Central memory CD4-positive, alpha-beta T cell (primary cell): ENCODE measurements around the gene SELENOO.
"Not testable (repeated sequence)": the region's sequence is repeated elsewhere in the genome, so short reads cannot be mapped to it uniquely, and the experiment has no call there.

Experiments used
- DNase-seq: peaks from one replicate; pipeline ENCODE4 v3.0.0; 2022
- total RNA-seq, 3 experiments: gene quantifications; one replicate each; lab custom pipeline; 2026; lab: John Stamatoyannopoulos, UW

The SELENOO gene
- 23.8 to 53.6 (median 38.6) reads per million in 3 experiments for total RNA-seq

GRCh38 chr22:50200461-50201190, at the start of gene SELENOO:
TSS of gene SELENOO (plus strand) at chr22:50201011. CDS start at chr22:50201037, 26 bp downstream.
- peak; percentile 83 for DNase-seq

DNA sequence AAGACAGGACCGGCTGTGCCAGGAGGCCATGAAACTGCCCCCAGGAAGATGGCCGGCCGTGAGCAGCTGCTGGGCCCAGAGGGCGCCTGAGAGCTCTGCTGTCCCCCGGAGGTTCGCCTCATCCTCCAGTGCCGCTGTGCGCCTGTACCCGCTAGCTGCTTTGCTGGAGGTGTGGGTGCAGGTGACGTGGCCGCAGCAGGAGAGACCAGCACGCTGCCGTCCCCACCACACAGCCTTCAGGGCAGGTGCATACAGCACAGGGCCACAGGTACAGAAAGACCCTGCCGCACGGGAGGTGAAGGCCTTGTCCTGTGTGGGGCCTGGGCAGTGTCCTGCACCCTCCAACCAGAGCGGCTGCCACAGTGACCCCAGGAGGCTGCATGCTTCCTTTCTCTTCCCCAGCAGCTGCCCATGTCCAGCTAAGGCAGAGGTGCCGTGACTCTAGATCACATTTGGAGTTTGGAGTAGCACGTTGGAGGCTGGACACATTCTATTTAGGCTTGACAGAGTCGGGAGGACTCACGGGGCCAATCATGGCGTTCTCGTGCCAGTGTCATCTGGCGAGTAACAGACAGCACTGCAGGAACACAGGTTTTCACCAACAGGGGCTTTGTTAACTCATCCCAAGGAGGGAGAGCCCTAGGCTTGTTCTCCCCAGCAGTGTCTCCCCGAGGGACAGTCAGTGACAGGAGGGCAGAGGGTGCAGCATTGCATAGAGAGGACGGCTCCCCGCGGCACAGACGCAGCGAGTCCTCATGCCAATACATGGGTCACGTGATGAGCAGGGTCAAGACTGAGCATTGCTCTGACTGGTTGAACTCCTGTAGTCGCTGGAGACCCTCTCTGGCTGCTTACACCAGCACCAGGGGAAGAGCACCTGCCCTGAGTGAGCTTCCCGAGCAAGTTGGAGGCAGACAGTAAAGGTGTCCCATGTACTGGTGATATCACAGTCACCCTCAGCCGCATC, 49.0 kb upstream of the SELENOO start:
- DNase-seq = no peak

DNA sequence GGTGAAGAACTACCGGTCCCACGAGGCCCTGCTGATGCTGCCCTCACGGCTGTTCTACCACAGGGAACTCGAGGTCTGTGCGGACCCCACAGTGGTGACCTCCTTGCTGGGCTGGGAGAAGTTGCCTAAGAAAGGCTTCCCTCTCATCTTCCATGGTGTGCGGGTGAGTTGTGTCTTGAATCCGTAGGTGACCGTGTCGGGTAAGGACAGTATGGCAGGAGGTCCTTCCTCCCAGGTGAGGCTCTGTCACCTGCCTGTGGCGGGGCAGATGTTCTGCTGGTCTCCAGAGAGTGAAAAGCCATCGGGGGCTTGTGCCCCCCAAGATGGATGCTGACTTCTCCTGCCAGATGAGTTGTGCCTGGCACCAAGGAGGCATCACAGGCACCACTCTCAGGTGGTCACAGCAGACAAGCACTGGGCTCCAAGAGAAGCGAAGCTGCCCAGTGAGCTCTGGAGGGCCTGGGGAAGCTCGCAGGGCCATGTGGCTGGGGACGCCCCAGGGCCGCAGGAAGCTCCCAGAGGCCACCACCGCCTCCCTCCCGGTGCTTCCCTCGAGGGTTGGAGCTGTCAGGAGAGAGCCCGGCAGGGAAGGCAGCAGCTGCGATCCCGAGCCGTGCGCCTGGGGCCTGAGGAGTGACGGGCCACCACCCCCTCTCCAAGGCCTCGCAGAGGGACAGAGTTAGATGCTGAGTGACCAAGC, 47.6 kb upstream of the SELENOO start:
- no peak for DNase-seq

GRCh38 chr22:50153756-50154140, 47.1 kb upstream of the SELENOO start:
- no peak for DNase-seq

GRCh38 chr22:50157709-50158375, 43.0 kb upstream of the SELENOO start:
- DNase-seq = no peak

GRCh38 chr22:50160947-50161346, 39.9 kb upstream of the SELENOO start:
- no peak for DNase-seq

GRCh38 chr22:50161508-50162390, 39.1 kb upstream of the SELENOO start:
- no peak for DNase-seq

DNA sequence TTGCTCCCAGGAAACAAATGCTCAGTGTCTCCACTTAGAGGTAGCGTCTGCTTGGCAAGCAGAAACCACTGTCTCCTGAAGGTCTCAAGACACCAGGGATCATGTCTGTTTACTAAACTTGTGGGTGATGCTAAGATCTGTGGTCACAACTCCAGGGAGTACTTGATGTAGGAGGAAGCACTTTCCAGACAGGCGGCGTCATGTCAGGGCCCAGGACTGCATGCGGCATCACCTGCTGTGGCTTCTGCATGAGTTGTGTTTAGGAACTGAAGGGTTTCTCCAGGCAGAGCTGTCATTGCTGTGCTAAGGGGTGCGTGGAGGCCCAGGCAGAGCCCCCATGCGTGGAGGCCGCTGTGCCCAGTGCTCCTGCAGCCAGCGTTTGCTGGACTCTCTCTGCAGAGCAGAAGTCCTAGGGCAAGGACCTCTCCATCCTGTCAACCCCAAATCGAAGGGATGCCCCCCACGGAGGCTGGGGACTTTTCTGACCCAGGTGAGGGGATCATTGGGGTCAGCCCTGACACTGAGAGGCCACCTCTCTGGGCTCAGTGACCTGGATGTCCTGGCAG, 38.3 kb upstream of the SELENOO start:
- DNase-seq = no peak

GRCh38 chr22:50165436-50166123, 35.2 kb upstream of the SELENOO start:
- DNase-seq = no peak

- DNase-seq = no peak
These were observed 32.9 kb upstream of the SELENOO start for GRCh38 chr22:50167689-50168489.

GRCh38 chr22:50168490-50169180, 32.2 kb upstream of the SELENOO start:
- DNase-seq = not testable (repeated sequence)

DNA sequence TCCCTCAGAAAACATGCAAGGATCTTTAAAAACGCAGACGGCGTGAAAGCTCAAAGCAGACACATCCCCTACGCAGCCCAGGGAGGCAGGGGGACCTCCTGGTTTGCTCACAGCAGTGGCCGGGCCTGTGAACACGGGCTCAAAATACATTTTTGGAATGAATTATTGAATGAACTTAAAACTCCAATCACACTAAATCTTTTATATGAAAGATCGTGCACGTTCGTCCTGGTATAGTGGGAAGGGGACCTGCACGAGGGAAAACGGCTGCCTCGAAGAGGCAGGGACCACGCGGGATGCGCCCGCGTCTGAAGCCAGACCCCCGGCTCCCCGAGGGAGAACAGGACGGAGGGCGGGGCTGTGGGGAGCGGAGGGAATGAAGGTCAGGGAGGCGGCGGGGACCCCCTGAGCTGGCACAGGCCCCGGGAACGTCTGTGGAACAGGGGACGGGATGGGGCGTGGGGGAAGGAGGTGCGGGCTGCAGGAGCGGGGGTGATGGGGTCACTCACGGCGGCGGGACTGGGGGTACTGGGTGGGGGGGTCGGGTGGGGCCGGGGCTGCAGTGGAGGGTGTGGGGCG, 31.5 kb upstream of the SELENOO start:
- no peak for DNase-seq

DNA sequence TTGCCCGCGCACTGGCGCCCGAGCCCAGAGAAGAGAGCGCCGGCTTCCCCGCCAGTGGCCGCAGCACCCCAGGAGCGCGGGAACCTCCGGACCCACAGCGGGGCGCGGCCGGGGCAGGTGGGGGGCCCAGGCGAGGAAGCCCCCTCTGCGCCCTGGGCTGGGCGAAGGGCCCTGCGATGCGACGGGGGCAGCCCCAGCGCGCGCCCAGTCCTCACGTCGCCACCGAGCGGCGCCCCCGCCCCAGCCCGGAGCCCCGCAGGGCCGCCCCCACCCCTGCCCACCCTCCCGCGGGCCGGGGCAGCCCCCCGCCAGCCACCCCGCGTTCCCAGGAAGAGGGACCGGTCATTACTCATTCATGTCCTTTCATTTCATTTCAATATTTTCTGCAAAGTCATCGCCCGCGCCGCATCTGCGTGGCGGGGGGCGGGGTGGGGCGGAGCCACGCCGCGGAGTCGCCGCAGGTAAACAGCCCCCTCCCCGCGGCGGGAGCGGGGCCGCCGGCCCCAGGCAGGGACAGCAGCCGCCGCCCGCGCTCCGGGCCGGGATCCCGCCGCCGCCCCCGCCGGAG, 31.0 kb upstream of the SELENOO start:
- DNase-seq = no peak

DNA sequence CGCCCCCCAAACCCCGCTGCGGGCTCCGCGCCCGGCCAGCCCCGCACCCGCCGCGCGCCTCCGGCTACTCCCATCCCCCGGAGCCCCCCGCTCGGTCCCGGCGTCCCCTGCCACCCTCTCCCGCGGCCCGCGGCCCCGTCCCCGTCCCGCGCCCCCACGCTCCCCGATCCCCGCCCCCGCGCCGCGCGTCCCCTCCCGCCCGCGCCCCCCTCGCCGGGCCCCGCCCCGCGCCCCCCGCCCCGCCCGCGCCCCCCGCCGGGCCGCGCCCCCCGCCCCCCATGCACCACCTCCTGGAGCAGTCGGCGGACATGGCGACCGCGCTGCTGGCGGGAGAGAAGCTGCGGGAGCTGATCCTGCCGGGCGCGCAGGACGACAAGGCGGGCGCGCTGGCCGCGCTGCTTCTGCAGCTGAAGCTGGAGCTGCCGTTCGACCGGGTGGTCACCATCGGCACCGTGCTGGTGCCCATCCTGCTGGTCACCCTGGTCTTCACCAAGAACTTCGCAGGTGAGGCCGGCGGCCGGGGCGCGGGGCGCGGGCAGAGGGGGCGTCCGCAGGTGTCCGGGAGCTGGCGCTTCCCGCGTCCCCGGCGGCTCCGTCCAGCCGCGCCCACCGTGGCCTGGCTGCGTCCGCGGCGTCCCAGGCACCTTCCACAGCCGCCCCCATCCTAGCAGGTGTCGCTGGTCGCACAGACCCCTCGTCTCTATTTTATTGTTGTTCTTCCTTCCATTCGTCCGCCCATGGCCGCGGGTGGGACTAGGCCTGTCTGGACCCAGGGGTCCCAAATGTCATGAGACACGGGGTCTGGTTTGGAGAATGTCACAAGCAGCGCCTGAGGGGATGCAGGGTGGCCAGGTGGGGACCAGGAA, 30.1 kb upstream of the SELENOO start, which contains the start of gene PANX2:
Gene PANX2 (plus strand): TSS at position 279 of the 866 bp plus-strand sequence. CDS start 0 bp downstream, at position 279.
- DNase-seq = no peak

GRCh38 chr22:50171319-50171964, 29.4 kb upstream of the SELENOO start:
- DNase-seq = no peak

DNA sequence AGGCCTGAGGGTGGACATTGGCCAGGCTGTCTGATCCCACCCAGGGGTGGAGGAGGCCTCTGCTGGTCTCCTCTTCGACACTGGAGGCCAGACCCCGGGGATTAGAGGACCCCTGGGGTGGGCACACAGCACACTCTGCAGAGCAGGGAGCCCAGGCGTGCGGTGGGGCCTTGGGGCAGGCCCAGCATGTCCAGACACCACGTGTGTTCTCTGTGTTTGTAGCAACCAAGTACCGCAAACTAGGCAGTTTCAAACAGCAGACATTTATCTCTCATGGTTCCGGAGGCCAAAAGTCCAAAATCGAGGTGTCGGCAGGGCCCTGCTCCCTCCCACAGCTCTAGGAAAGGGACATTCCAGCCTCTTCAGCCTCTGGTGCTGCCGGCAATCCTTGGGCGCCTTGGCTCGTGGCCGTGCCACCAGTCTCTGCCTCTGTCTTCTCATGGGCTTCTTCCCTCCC, 28.8 kb upstream of the SELENOO start:
- DNase-seq = no peak
